HFF-Myc (cell line): ENCODE results near the gene MAP4K3.

Experiments used
- DNase-seq: peaks from one replicate; pipeline ENCODE4 v3.0.0-alpha.2; 2011; ENCODE audit warnings: low read depth; ENCODE audit errors: extremely low read depth
- H3K4me3 ChIP-seq: replicated peaks from 2 replicates; pipeline ENCODE4 v1.5.1; 2011; ENCODE audit warnings: low read depth, mild to moderate bottlenecking, control low read depth, low read length
- CTCF ChIP-seq: IDR thresholded peaks from 2 replicates; pipeline ENCODE4 v1.5.1; 2012; ENCODE audit warnings: mild to moderate bottlenecking, low read depth, low read length, control low read depth; ENCODE audit errors: missing control alignments

The MAP4K3 gene

GRCh38 chr2:39436592-39437521 lies at the start of gene MAP4K3:
Gene MAP4K3 (minus strand): TSS chr2:39437285. CDS start chr2:39436987, 298 bp downstream.
- H3K4me3 ChIP-seq: peak within 1 kb of the TSS; percentile 90
- TF ChIP-seq CTCF: no peak

GRCh38 chr2:39486071-39486470 lies 49.0 kb upstream of the MAP4K3 start:
- TF ChIP-seq CTCF: no peak
- H3K4me3 ChIP-seq: no peak overlapping the region

More at GRCh38 chr2:39436592-39437521, at the start of gene MAP4K3:
- DNase-seq: peak; percentile 81

GRCh38 chr2:39484620-39485495 lies 47.8 kb upstream of the MAP4K3 start:
- no peak for TF ChIP-seq CTCF
- H3K4me3 ChIP-seq: no peak overlapping the region
- no peak for DNase-seq

More at GRCh38 chr2:39486071-39486470, 49.0 kb upstream of the MAP4K3 start:
- no peak for DNase-seq

- DNase-seq: no peak
- no peak for TF ChIP-seq CTCF
- no peak overlapping the region for H3K4me3 ChIP-seq
These were observed 47.1 kb upstream of the MAP4K3 start for GRCh38 chr2:39484206-39484605.

GRCh38 chr2:39483534-39483933 lies 46.4 kb upstream of the MAP4K3 start:
- no peak for TF ChIP-seq CTCF
- no peak for DNase-seq
- no peak overlapping the region for H3K4me3 ChIP-seq

- H3K4me3 ChIP-seq: no peak overlapping the region
- DNase-seq: no peak
- no peak for TF ChIP-seq CTCF
These were observed 44.5 kb upstream of the MAP4K3 start for GRCh38 chr2:39481611-39482010.
